Lower lobe of right lung (tissue), 2 donors: ENCODE data around the gene GRIP1. TPM values are rescaled to one million over a fixed set of nuclear protein-coding genes. Genes with fewer than 3 reads are reported as not detected.
A peak's percentile ranks its signal among the peaks of the same experiment; 100 is the strongest.

ENCODE experiments used
- ATAC-seq, 2 donors: fragments of 200-7000 bp; cut with Tn5 transposase; one replicate each; pipeline ENCODE4 v1.9.1; 2020 to 2022; ENCODE audit warnings: mild to moderate bottlenecking in 2 of 2, moderate library complexity in 2 of 2
- DNase-seq: peaks from one replicate; pipeline ENCODE4 v3.0.0-alpha.2; 2020
- H3K27ac ChIP-seq: fragments of 200-600 bp; one replicate; pipeline ENCODE4 v1.8.0; 2022
- H3K27me3 ChIP-seq: fragments of 200-600 bp; one replicate; pipeline ENCODE4 v1.8.0; 2022; ENCODE audit warnings: low read depth
- H3K36me3 ChIP-seq: fragments of 200-600 bp; one replicate; pipeline ENCODE4 v1.8.0; 2022; ENCODE audit warnings: mild to moderate bottlenecking
- H3K4me1 ChIP-seq: fragments of 200-600 bp; one replicate; pipeline ENCODE4 v1.8.0; 2022
- H3K4me3 ChIP-seq: fragments of 200-600 bp; one replicate; pipeline ENCODE4 v1.8.0; 2022; ENCODE audit warnings: mild to moderate bottlenecking
- H3K9me3 ChIP-seq: fragments of 200-600 bp; one replicate; pipeline ENCODE4 v1.8.0; 2022
- intact Hi-C: fragments of 100-400 bp; cut with DNase I; formaldehyde crosslinking; loops from one replicate; pipeline ENCODE4 v1.11.0; 2022
- total RNA-seq: library from RNA; stranded (reverse); fragmentation: NEBNext Ultra II Directional; extraction: Animal tissue kit (Norgen Biotek cat#: 25700); gene quantifications from one replicate; pipeline ENCODE4 v1.2.1, GENCODE V29; 2021
- TF ChIP-seq, protein P1 (sequence below): fragments of 200-600 bp; IDR thresholded peaks from one replicate; pipeline ENCODE4 v1.8.0; 2022; ENCODE audit warnings: antibody characterized with exemption, mild to moderate bottlenecking
- donor health status: DM: no; HTN: yes; CAD: no; lungs with severe emphysema.

Gene GRIP1
- total RNA-seq, 1 donor from 2014 or later = 4.3 TPM

- no peak overlapping the region for H3K27ac ChIP-seq
- H3K27me3 ChIP-seq = no peaks in the 10 kb centered on the region
- H3K4me3 ChIP-seq = peak overlapping the region; percentile 24
- ATAC-seq (no peak), DNase-seq (no peak)
- H3K4me1 ChIP-seq = no peaks in the 10 kb centered on the region
- no peaks in the 10 kb centered on the region for H3K36me3 ChIP-seq
- TF ChIP-seq, protein P1, sequence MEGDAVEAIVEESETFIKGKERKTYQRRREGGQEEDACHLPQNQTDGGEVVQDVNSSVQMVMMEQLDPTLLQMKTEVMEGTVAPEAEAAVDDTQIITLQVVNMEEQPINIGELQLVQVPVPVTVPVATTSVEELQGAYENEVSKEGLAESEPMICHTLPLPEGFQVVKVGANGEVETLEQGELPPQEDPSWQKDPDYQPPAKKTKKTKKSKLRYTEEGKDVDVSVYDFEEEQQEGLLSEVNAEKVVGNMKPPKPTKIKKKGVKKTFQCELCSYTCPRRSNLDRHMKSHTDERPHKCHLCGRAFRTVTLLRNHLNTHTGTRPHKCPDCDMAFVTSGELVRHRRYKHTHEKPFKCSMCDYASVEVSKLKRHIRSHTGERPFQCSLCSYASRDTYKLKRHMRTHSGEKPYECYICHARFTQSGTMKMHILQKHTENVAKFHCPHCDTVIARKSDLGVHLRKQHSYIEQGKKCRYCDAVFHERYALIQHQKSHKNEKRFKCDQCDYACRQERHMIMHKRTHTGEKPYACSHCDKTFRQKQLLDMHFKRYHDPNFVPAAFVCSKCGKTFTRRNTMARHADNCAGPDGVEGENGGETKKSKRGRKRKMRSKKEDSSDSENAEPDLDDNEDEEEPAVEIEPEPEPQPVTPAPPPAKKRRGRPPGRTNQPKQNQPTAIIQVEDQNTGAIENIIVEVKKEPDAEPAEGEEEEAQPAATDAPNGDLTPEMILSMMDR = no peak
- no peaks in the 10 kb centered on the region for H3K9me3 ChIP-seq
- intact Hi-C loops = no loop called here
Measured at GRCh38 chr12:66713984-66714383, 35.1 kb upstream of the GRIP1 start.

DNA sequence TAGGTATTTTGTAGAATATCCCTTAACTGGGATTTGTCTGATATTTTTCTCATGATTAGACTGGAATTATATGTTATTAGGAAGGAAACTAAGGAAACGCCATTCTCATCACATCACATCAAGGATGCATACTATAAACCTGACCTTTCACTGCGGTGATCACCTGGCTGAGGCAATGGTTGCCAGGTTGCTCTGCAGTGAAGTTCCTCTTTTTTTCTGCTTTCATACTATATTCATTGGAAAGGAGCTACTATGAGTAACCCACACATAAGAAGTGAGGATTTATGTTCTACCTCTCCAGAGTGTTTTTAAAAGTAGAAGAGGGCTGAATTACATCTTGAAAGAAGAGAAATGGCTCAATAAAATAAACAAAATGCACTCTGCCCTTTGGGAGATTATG lies 31.0 kb upstream of the GRIP1 start:
- H3K36me3 ChIP-seq = no peaks in the 10 kb centered on the region
- H3K27me3 ChIP-seq = no peaks in the 10 kb centered on the region
- DNase-seq (no peak), ATAC-seq (no peak)
- TF ChIP-seq, protein P1 = no peak
- H3K4me1 ChIP-seq = no peaks in the 10 kb centered on the region
- intact Hi-C loops = no loop called here
- no peak overlapping the region for H3K4me3 ChIP-seq
- no peaks in the 10 kb centered on the region for H3K9me3 ChIP-seq
- H3K27ac ChIP-seq = no peak overlapping the region

DNA sequence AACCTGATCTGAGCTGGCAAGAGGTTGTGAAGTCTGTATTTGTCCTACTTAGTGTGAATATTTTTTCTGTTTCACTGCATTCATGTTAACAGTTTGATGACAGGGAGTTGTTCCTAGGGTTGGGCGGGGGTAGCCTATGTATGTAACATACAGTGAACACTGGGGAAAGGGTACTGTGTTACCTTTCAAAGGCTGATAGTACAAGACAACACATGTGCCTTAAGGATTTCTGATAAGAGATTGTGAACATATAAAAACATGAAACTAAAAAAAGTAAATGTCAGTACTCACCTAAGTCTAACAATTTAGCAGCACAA lies 30.5 kb upstream of the GRIP1 start:
- Histone ChIP-seq H3K4me1 (no peaks in the 10 kb centered on the region), H3K36me3 (no peaks in the 10 kb centered on the region), H3K27me3 (no peaks in the 10 kb centered on the region), H3K27ac (no peak overlapping the region), H3K9me3 (no peaks in the 10 kb centered on the region), H3K4me3 (no peak overlapping the region)
- TF ChIP-seq, protein P1 = no peak
- ATAC-seq = no peak
- intact Hi-C loops = no loop called here
- DNase-seq = no peak

DNA sequence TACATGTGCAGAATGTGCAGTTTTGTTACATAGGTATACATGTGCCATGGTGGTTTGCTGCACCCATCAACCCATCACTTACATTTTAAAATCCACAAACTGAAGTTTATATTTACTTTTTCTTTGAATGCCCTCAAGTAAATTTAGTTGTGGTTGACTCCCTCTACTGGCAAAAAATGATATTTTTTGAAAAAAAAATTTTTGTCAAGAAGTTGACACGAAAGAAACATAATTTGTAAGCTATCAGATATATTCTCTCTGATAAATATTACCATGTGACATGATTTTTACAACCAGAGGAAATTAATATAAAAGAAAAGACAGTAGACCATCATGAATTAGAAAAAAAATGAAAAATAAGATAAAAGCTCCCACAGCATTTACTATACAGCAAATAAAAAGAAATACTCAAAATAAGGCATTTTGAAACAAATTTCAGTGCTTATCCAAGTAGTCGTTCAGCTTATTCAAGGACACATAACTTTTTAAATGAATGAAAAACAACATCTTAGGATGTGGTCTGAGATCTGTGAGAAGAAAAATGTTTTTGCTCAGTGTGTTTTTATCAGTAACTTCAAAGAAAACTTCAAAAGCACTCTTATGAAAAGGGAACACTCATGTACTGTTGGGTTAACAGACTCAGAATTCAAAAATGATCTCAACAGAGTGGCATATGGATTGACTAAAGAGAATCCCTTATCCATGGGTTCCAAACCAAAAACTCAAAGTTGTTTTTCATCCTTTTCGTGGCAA lies 30.0 kb upstream of the GRIP1 start:
- no peak overlapping the region for H3K27ac ChIP-seq
- ATAC-seq (no peak), DNase-seq (no peak)
- no peak overlapping the region for H3K4me3 ChIP-seq
- H3K27me3 ChIP-seq = no peaks in the 10 kb centered on the region
- intact Hi-C loops = no loop called here
- H3K9me3 ChIP-seq = no peaks in the 10 kb centered on the region
- no peaks in the 10 kb centered on the region for H3K4me1 ChIP-seq
- TF ChIP-seq, protein P1 = peak; percentile 34
- no peaks in the 10 kb centered on the region for H3K36me3 ChIP-seq

DNA sequence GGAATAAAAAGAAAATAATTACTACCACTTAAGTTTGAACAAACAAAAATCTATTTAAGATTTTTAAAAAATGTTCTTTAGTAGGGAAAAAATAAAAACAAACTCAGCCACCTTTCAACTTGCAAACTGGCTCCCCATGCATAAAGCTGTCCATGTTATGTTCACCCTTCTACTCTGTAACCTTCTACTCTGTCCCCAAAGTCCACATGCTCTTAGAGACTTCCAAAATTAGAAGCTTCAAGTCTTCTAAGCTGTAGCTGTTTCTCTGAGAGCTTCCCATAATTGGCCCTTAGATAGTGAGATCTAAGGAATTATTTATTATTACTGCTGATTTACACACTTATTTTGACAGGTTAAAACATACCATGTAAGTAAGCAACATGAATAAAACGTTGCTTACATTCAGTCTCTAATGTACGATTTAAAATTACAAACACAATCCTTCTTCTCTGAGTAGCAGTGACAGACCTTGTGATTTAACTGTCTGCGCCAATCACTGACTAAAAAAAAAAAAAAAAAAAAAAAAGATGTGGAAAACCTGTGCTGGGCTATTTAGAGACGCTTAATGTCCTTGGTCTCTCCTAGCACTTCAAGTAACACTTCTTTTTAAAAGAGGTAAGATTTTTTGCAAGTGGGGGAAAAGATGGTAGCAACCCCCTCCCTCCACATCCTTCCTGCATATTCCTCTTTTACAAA lies 28.3 kb upstream of the GRIP1 start:
- ATAC-seq (no peak), DNase-seq (no peak)
- TF ChIP-seq, protein P1 = no peak
- Histone ChIP-seq H3K27ac (no peak overlapping the region), H3K4me3 (no peak overlapping the region), H3K36me3 (no peaks in the 10 kb centered on the region), H3K9me3 (no peaks in the 10 kb centered on the region), H3K27me3 (no peaks in the 10 kb centered on the region), H3K4me1 (no peaks in the 10 kb centered on the region)
- intact Hi-C loops = no loop called here
